BJ (cell line): ENCODE measurements around the gene CD6. TPM values are rescaled to one million over a fixed set of nuclear protein-coding genes. Genes with fewer than 3 reads are reported as not detected.

Source experiments
- CTCF ChIA-PET: fragments of 350-600 bp; formaldehyde crosslinking; extraction: SDS; loops from one replicate; lab custom pipeline; 2021; ENCODE audit warnings: antibody characterized with exemption, inconsistent platforms; lab: Yijun Ruan, JAX
- POLR2A ChIA-PET: fragments of 300-600 bp; sonication (Branson Sonifier 250); formaldehyde crosslinking; extraction: SDS; loops from one replicate; lab custom pipeline; 2021; ENCODE audit warnings: antibody characterized with exemption; lab: Charles Lee
- DNase-seq: peaks from one replicate; pipeline ENCODE4 v3.0.0-alpha.2; 2011; ENCODE audit warnings: low read depth
- H3K27me3 ChIP-seq: 2 replicates; pipeline ENCODE4 v1.6.0; 2011; ENCODE audit warnings: low read length; ENCODE audit not compliant: control insufficient read depth, insufficient read depth
- H3K36me3 ChIP-seq: 2 replicates; pipeline ENCODE4 v1.5.1; 2011; ENCODE audit warnings: low read length; ENCODE audit not compliant: control insufficient read depth, insufficient read depth
- H3K4me3 ChIP-seq: 2 replicates; pipeline ENCODE4 v1.5.1; 2011; ENCODE audit warnings: low read depth, mild to moderate bottlenecking, control low read depth, low read length
- polyA plus RNA-seq: library from polyadenylated mRNA; depleted of rRNA; stranded (reverse); fragments of >200 nt; gene quantifications from 2 replicates; pipeline ENCODE4 v1.2.3, GENCODE V29; 2011
- TF ChIP-seq, protein P1 (sequence below): IDR thresholded peaks from 2 replicates; pipeline ENCODE4 v1.5.1; 2011; ENCODE audit warnings: low read depth, mild to moderate bottlenecking, control low read depth, inconsistent platforms, low read length, moderate library complexity; ENCODE audit not compliant: insufficient read depth

CD6 gene
- polyA plus RNA-seq, 1 experiment: not detected

- TF ChIP-seq, protein P1, sequence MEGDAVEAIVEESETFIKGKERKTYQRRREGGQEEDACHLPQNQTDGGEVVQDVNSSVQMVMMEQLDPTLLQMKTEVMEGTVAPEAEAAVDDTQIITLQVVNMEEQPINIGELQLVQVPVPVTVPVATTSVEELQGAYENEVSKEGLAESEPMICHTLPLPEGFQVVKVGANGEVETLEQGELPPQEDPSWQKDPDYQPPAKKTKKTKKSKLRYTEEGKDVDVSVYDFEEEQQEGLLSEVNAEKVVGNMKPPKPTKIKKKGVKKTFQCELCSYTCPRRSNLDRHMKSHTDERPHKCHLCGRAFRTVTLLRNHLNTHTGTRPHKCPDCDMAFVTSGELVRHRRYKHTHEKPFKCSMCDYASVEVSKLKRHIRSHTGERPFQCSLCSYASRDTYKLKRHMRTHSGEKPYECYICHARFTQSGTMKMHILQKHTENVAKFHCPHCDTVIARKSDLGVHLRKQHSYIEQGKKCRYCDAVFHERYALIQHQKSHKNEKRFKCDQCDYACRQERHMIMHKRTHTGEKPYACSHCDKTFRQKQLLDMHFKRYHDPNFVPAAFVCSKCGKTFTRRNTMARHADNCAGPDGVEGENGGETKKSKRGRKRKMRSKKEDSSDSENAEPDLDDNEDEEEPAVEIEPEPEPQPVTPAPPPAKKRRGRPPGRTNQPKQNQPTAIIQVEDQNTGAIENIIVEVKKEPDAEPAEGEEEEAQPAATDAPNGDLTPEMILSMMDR: no peak
- ChIA-PET CTCF (interaction anchor here (1.1 to 1.3 kb wide), 2 partner anchors 20 to 34 kb away, joined by 3 to 4 read pairs; no protein-coding TSS in a partner anchor), POLR2A (no interaction called here)
- DNase-seq: no peak
- H3K36me3 ChIP-seq: no peaks in the 10 kb centered on the region
- H3K4me3 ChIP-seq: no peak overlapping the region
- H3K27me3 ChIP-seq: peaks cover 2% of the 10 kb centered on the region; the same call in 1 of the 2 replicates
These were observed 68.4 kb downstream of the CD6 start for GRCh38 chr11:61039916-61040315.

- CTCF ChIA-PET: interaction anchor here (1.1 to 1.3 kb wide), 2 partner anchors 14 to 22 kb away, joined by 3 read pairs; no protein-coding TSS in a partner anchor
These were observed 70.5 kb downstream of the CD6 start for GRCh38 chr11:61041755-61042518.

DNA sequence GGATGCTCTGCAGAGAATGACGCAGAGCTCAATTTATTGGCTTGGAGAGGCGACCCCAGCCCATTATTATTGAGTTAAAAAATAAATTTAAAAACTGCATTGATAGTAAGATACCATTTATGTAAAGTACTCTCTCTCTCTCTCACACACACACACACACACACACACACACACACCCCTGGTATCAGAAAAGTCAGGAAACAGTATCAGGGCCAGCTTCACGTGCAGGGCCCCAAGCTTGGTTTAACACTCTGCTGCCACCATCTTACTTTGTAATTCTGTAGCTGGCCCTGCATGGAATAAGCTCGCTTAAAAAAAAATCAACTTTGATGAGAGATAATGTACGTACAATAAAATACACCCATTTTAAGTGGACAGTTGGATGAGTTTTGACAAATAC lies 71.1 kb downstream of the CD6 start:
- DNase-seq: no peak
- TF ChIP-seq, protein P1: no peak
- ChIA-PET CTCF (interaction anchor here (1.1 kb wide), 1 partner anchor 14 kb away, joined by 3 read pairs; no protein-coding TSS in a partner anchor), POLR2A (no interaction called here)
- no peaks in the 10 kb centered on the region for H3K36me3 ChIP-seq
- H3K4me3 ChIP-seq: no peak overlapping the region
- peaks cover 2% of the 10 kb centered on the region for H3K27me3 ChIP-seq

More at GRCh38 chr11:61041755-61042518, 70.5 kb downstream of the CD6 start:
- Histone ChIP-seq H3K36me3 (no peaks in the 10 kb centered on the region), H3K27me3 (peaks cover 2% of the 10 kb centered on the region; the same call in 1 of the 2 replicates), H3K4me3 (no peak overlapping the region)
- TF ChIP-seq, protein P1: no peak
- no peak for DNase-seq
- POLR2A ChIA-PET: no interaction called here

DNA sequence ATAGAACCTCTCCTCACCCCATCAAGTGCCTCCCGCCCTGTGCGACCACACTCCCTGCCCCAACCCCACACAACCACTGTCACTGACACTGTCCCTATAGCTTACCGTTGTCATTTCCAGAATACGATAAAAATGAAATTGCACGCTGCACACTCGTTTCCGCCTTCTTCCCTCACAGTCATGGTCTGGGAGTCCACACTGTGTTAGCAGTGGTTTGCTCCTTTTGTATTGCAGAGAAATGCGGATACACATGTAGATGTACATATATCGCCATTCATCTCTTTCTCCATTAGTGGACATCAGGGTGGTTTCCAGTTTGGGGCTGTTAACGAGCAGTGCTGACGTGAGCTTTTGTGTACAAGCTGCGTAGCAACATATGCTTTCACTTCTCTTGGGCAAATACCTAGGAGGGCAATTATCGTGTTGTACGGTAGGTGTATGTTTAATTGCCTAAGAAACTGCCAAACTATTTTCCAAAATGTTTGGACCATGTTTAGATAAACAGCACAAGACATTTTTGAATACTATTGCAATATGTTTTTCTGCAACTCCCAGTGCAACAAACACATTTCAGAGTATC lies 71.6 kb downstream of the CD6 start:
- POLR2A ChIA-PET: no interaction called here
- Histone ChIP-seq H3K27me3 (peaks cover 4% of the 10 kb centered on the region), H3K4me3 (no peak overlapping the region), H3K36me3 (no peaks in the 10 kb centered on the region)
- CTCF ChIA-PET: interaction anchor here (1.1 kb wide), 1 partner anchor 13 kb away, joined by 3 read pairs; no protein-coding TSS in a partner anchor
- no peak for DNase-seq
- TF ChIP-seq, protein P1: no peak

GRCh38 chr11:61045271-61045670 lies 73.8 kb downstream of the CD6 start:
- peaks cover 8% of the 10 kb centered on the region for H3K27me3 ChIP-seq
- ChIA-PET CTCF (no interaction called here), POLR2A (no interaction called here)
- TF ChIP-seq, protein P1: no peak
- no peaks in the 10 kb centered on the region for H3K36me3 ChIP-seq
- DNase-seq: no peak
- H3K4me3 ChIP-seq: no peak overlapping the region
